GM18499 (cell line): ENCODE measurements around the gene TAF4B.
A peak's percentile ranks its signal among the peaks of the same experiment; 100 is the strongest.
"Not testable (repeated sequence)": the region's sequence is repeated elsewhere in the genome, so short reads cannot be mapped to it uniquely, and the experiment has no call there.

Source experiments
- ATAC-seq: cut with Tn5 transposase; IDR thresholded peaks from one replicate; pipeline ENCODE4 v1.9.1; 2021; ENCODE audit warnings: moderate number of reproducible peaks; ENCODE audit not compliant: insufficient read depth, unreplicated experiment

The TAF4B gene

GRCh38 chr18:26226229-26227050, at the start of gene TAF4B:
Gene TAF4B, plus strand, starts transcription at chr18:26226445. Its CDS starts 489 bp downstream, at chr18:26226934.
- ATAC-seq, result peak; percentile 62

- ATAC-seq, result no peak
Measured at GRCh38 chr18:26181343-26181826, 44.9 kb upstream of the TAF4B start.

- ATAC-seq, result no peak
Measured at GRCh38 chr18:26183395-26184112, 42.7 kb upstream of the TAF4B start.

GRCh38 chr18:26185267-26185666, 41.0 kb upstream of the TAF4B start:
- ATAC-seq, result no peak

GRCh38 chr18:26190506-26190905, 35.7 kb upstream of the TAF4B start:
- ATAC-seq, result peak; percentile 79

GRCh38 chr18:26192233-26192632, 34.0 kb upstream of the TAF4B start:
- no peak for ATAC-seq

- no peak for ATAC-seq
Measured at GRCh38 chr18:26196605-26197004, 29.6 kb upstream of the TAF4B start.

- ATAC-seq, result not testable (repeated sequence)
Measured at GRCh38 chr18:26202001-26202400, 24.2 kb upstream of the TAF4B start.

- ATAC-seq, result no peak
Measured at GRCh38 chr18:26205318-26205717, 20.9 kb upstream of the TAF4B start.

- no peak for ATAC-seq
Measured at GRCh38 chr18:26206488-26206887, 19.8 kb upstream of the TAF4B start.

- no peak for ATAC-seq
Measured at GRCh38 chr18:26207937-26208336, 18.3 kb upstream of the TAF4B start.

- no peak for ATAC-seq
Measured at GRCh38 chr18:26208977-26209376, 17.3 kb upstream of the TAF4B start.

- no peak for ATAC-seq
Measured at GRCh38 chr18:26210147-26210546, 16.1 kb upstream of the TAF4B start.

- ATAC-seq, result peak; percentile 88
Measured at GRCh38 chr18:26215247-26215970, 10.8 kb upstream of the TAF4B start.

- ATAC-seq, result no peak
Measured at GRCh38 chr18:26225022-26225693, 1.1 kb upstream of the TAF4B start.

GRCh38 chr18:26225915-26226228, 373 bp upstream of the TAF4B start:
- ATAC-seq, result no peak

GRCh38 chr18:26227051-26227670, 916 bp downstream of the TAF4B start:
- no peak for ATAC-seq

- no peak for ATAC-seq
Measured at GRCh38 chr18:26228562-26229260, 2.5 kb downstream of the TAF4B start.

GRCh38 chr18:26230497-26230896, 4.3 kb downstream of the TAF4B start:
- ATAC-seq, result no peak
